ENCODE measurements around the gene FRMD4B. TPM values are rescaled to one million over a fixed set of nuclear protein-coding genes. Genes with fewer than 3 reads are reported as not detected.

Gene FRMD4B
- total RNA-seq, 4 donors from 2014 or later: 10.5 to 22.0 (median 14.8) TPM

DNA sequence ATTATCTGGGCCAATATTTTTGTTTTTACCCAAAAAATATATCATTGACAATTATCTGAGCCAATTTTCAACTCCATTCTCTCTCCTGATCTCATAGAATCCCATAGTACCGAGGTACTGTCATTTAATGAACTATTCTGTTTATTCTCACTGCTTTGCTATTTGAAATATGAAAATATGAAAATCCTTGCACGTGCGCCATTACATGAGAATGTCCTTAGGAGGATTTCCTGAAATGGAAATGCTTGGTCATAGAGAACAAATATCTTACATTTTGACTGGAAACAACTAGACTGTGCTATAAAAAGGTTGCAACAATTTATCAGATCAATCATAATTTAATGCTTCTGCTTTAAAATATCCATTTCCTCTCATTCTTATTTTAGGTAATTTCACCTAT lies 18.3 kb downstream of the FRMD4B start:
- Histone ChIP-seq H3K4me1 (no peaks in the 10 kb centered on the region), H3K27ac (replicated peaks in 1 of 4) (no peak overlapping the region), H3K36me3 (no peaks in the 10 kb centered on the region), H3K9me3 (no peaks in the 10 kb centered on the region), H3K4me3 (no peak overlapping the region), H3K27me3 (no peaks in the 10 kb centered on the region)
- intact Hi-C loops (cut with DNase I): no loop called here
- WGBS: 80% methylated on average over 3 of the region's 3 CpGs
- no peak for DNase-seq (ENCODE audit: extremely low spot score)
- TF ChIP-seq POLR2AphosphoS5 (IDR thresholded peaks at IDR 0.05): no peak

DNA sequence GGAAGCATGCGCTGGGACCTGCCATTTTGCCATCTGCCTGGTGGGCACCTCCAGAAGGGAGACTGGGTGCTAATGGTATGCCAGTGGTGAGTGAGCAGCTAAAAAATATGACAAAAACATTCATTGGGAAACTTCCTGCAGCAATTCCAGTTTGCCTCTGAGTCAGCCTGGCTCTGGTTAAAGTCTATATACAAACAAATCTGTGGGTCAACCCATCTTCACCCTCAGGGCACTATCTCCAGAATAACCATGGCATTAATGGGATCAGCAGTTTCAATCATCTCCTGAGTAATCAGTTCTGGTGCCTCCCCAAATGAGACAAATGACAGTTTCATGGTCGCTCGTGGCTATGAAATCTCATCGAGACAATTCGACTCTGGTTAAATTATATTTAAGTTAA lies 21.5 kb downstream of the FRMD4B start:
- no peak for DNase-seq (ENCODE audit: extremely low spot score)
- no peaks in the 10 kb centered on the region for H3K4me1 ChIP-seq
- TF ChIP-seq POLR2AphosphoS5 (IDR thresholded peaks at IDR 0.05): no peak
- TF ChIP-seq, protein P1, sequence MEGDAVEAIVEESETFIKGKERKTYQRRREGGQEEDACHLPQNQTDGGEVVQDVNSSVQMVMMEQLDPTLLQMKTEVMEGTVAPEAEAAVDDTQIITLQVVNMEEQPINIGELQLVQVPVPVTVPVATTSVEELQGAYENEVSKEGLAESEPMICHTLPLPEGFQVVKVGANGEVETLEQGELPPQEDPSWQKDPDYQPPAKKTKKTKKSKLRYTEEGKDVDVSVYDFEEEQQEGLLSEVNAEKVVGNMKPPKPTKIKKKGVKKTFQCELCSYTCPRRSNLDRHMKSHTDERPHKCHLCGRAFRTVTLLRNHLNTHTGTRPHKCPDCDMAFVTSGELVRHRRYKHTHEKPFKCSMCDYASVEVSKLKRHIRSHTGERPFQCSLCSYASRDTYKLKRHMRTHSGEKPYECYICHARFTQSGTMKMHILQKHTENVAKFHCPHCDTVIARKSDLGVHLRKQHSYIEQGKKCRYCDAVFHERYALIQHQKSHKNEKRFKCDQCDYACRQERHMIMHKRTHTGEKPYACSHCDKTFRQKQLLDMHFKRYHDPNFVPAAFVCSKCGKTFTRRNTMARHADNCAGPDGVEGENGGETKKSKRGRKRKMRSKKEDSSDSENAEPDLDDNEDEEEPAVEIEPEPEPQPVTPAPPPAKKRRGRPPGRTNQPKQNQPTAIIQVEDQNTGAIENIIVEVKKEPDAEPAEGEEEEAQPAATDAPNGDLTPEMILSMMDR (IDR thresholded peaks at IDR 0.05): no peak
- no peak for TF ChIP-seq POLR2A (IDR thresholded peaks at IDR 0.05; ENCODE audit: low read depth)
- TF ChIP-seq EP300 (IDR thresholded peaks at IDR 0.05): no peak
- no peaks in the 10 kb centered on the region for H3K36me3 ChIP-seq
- no peaks in the 10 kb centered on the region for H3K27me3 ChIP-seq
- no peaks in the 10 kb centered on the region for H3K9me3 ChIP-seq
- H3K27ac ChIP-seq (replicated peaks in 1 of 4): no peak overlapping the region
- no peak overlapping the region for H3K4me3 ChIP-seq
- whole genome bisulfite sequencing: 84% methylated on average over 5 of the region's 5 CpGs
- intact Hi-C loops (cut with DNase I): no loop called here

DNA sequence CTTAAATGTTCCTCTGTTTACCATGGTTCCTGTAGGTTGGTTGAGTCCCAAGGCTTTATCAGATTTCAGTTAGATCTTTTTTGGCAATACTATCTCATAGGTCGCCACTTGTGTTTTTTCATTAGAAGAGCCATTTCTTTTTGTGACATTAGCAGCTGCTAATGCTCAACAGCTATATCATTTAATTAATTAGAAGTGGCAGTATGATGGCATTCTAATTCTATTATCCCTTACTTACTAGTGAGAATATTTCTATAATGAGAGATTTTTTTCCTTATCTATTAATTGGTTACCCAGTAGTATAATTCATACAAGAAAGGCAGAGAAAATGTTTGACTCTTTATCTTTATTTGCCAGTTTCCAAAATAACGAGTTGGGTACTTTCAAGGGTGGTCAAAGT lies 25.2 kb downstream of the FRMD4B start:
- Histone ChIP-seq H3K27me3 (no peaks in the 10 kb centered on the region), H3K27ac (replicated peaks in 1 of 4) (no peak overlapping the region), H3K36me3 (no peaks in the 10 kb centered on the region), H3K9me3 (no peaks in the 10 kb centered on the region), H3K4me1 (no peaks in the 10 kb centered on the region), H3K4me3 (no peak overlapping the region)
- TF ChIP-seq, protein P1 (IDR thresholded peaks at IDR 0.05): no peak
- TF ChIP-seq POLR2A (IDR thresholded peaks at IDR 0.05; ENCODE audit: low read depth) (no peak), POLR2AphosphoS5 (IDR thresholded peaks at IDR 0.05) (no peak), EP300 (IDR thresholded peaks at IDR 0.05) (no peak)
- 92% methylated on average over 2 of the region's 2 CpGs for WGBS
- no peak for DNase-seq (ENCODE audit: extremely low spot score)
- intact Hi-C loops (cut with DNase I): no loop called here

DNA sequence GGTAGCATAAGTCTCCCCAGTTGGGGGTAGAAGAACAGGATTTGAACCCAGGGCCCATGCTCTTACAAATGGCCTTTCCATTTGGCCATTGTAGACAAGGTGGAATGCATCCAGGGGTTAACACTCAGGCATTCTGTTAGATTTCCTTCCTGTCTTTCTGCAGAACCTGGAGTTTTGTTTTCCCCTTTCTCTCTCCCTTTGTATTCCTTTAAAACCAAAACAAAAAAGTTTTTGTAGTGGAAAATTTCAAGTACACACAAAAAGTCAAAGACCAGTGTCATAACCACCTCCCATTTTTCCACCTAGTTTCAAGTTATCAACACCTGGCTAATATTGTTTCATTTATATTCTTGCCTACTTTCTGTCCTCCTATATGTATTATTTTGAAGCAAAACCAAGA lies 26.0 kb downstream of the FRMD4B start:
- no peak for TF ChIP-seq EP300 (IDR thresholded peaks at IDR 0.05)
- TF ChIP-seq, protein P1 (IDR thresholded peaks at IDR 0.05): no peak
- no peak for TF ChIP-seq POLR2AphosphoS5 (IDR thresholded peaks at IDR 0.05)
- no peak for TF ChIP-seq POLR2A (IDR thresholded peaks at IDR 0.05; ENCODE audit: low read depth)

DNA sequence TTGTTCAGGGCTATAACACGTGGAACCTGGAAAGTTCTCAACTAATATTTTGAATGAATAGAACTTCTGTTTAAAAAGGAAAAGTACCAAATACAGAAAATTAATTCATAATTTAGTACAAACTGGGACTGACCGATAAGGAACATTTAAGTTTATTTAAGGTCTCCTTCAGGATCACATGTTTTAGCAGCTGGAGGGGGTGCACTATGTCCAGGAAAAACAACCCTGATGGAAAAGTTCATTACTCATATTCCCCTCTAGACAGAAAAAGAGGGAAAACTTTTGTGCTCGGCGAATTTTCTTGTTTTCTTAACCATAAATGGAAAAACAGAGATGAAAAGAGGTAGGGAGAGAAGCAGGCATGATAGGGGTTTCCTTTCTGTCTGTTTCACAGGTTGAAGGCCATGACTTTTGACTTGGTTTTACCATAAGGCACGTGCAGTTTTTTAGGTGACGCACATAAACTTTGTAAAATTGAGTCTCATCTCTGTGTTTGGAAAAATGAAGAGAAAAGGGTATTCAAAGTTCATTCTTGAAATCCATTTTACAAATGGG lies 26.5 kb downstream of the FRMD4B start:
- WGBS: 76% methylated on average over 6 of the region's 6 CpGs
- no peaks in the 10 kb centered on the region for H3K27me3 ChIP-seq
- no peak for TF ChIP-seq EP300 (IDR thresholded peaks at IDR 0.05)
- no peak for TF ChIP-seq POLR2AphosphoS5 (IDR thresholded peaks at IDR 0.05)
- TF ChIP-seq, protein P1 (IDR thresholded peaks at IDR 0.05): no peak
- TF ChIP-seq POLR2A (IDR thresholded peaks at IDR 0.05; ENCODE audit: low read depth): no peak
- no peak overlapping the region for H3K4me3 ChIP-seq
- no peak for DNase-seq (ENCODE audit: extremely low spot score)
- no peaks in the 10 kb centered on the region for H3K36me3 ChIP-seq
- intact Hi-C loops (cut with DNase I): no loop called here
- no peaks in the 10 kb centered on the region for H3K9me3 ChIP-seq
- no peaks in the 10 kb centered on the region for H3K4me1 ChIP-seq
- peak overlapping the region in 1 of 4 donors; percentile 3 for H3K27ac ChIP-seq (replicated peaks in 1 of 4)

More for the DNA sequence above, 26.0 kb downstream of the FRMD4B start:
- Histone ChIP-seq H3K9me3 (no peaks in the 10 kb centered on the region), H3K36me3 (no peaks in the 10 kb centered on the region), H3K27ac (replicated peaks in 1 of 4) (peak overlapping the region in 1 of 4 donors; percentile 3), H3K4me1 (no peaks in the 10 kb centered on the region), H3K4me3 (no peak overlapping the region), H3K27me3 (no peaks in the 10 kb centered on the region)
- DNase-seq (ENCODE audit: extremely low spot score): no peak
- intact Hi-C loops (cut with DNase I): no loop called here

Data from esophagus muscularis mucosa (tissue), 4 donors.